ENCODE measurements around the gene CLMN. TPM values are rescaled to one million over a fixed set of nuclear protein-coding genes. Genes with fewer than 3 reads are reported as not detected.

CLMN gene
- total and polyA plus RNA-seq, 9 of the 15 experiments (the other 6 are each of a cell fraction or from before 2014, with no cell fraction given), result 0.01 to 0.18 (median 0.07) TPM; not detected in 4

DNA sequence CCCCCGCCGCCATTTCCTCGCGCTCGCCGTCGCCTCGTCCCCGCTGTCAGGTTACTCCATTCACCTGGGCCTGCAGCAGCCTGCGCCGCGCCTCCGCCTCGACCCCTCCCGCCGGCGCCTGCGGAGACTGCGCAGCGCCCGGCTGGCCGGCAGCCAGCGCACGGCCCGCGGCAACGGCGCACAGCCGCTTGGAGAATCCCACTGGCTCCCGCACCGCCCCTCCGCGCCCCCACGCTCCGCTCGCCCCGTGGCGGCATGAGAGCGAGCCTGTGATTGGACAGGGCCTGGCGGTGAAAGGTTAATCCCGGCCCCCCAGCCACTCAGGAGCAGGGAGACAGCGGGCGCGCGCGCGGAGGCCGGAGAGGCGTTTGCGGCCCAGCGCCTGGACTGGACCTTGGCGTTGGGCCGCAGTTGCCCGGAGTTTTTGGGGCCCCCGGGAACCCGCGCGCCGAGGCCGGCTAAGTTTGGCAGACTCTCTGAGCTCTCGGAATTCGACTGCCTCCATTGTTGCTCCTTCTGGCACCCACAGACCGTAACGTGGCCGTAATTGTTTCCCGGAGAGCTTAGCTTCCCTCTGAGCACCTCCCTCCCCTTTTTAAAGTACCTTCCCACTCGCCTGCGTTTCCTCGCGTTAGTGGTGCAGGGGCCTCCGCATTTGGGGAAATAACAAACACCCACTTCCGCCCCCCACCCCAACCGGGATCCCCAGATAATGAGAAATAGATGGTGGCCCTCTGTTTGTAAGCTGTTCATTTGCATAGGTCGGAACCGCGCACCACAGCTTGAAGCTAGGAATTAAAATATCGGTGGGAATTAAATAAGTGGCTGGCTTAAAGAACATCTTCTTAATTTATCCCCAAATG is 162.2 kb downstream of the CLMN start, which contains the start of gene DICER1 (continued):
- peak; percentile 100 for TF ChIP-seq HNRNPLL (IDR thresholded peaks at IDR 0.05; ENCODE audit: low read depth, low read length, poor library complexity, severe bottlenecking)
- peak; percentile 45 for TF ChIP-seq CCNT2 (IDR thresholded peaks at IDR 0.05; ENCODE audit: borderline replicate concordance, extremely low read depth, insufficient read length, low read depth, low read length)
- peak; percentile 27 for TF ChIP-seq TAF1 (IDR thresholded peaks at IDR 0.05; ENCODE audit: control insufficient read depth, extremely low read depth, insufficient read depth, low read length, severe bottlenecking)
- peak; percentile 86 for TF ChIP-seq RBFOX2 (IDR thresholded peaks at IDR 0.05; ENCODE audit: low read depth, low read length)
- TF ChIP-seq TAF15 (IDR thresholded peaks at IDR 0.05; ENCODE audit: low read depth, low read length), result peak; percentile 97; the same call in 1 of the 2 replicates
- peak; percentile 76; the same call in 1 of the 2 replicates for TF ChIP-seq ESRRA (IDR thresholded peaks at IDR 0.05; ENCODE audit: borderline replicate concordance, low read depth)
- TF ChIP-seq L3MBTL2 (IDR thresholded peaks at IDR 0.05), result peak; percentile 81
- peak; percentile 100 for TF ChIP-seq ZNF24 (IDR thresholded peaks at IDR 0.05)
- peak; percentile 35 for TF ChIP-seq FIP1L1 (IDR thresholded peaks at IDR 0.05; ENCODE audit: low read depth, low read length, poor library complexity, severe bottlenecking)
- TF ChIP-seq RBM25 (IDR thresholded peaks at IDR 0.05; ENCODE audit: low read depth, low read length, severe bottlenecking), result peak; percentile 99
- TF ChIP-seq, protein P1, sequence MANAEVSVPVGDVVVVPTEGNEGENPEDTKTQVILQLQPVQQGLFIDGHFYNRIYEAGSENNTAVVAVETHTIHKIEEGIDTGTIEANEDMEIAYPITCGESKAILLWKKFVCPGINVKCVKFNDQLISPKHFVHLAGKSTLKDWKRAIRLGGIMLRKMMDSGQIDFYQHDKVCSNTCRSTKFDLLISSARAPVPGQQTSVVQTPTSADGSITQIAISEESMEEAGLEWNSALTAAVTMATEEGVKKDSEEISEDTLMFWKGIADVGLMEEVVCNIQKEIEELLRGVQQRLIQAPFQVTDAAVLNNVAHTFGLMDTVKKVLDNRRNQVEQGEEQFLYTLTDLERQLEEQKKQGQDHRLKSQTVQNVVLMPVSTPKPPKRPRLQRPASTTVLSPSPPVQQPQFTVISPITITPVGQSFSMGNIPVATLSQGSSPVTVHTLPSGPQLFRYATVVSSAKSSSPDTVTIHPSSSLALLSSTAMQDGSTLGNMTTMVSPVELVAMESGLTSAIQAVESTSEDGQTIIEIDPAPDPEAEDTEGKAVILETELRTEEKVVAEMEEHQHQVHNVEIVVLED (CRISPR knock-in tag; IDR thresholded peaks at IDR 0.05), result peak; percentile 63
- TF ChIP-seq ASH1L (IDR thresholded peaks at IDR 0.05; ENCODE audit: borderline replicate concordance, low read depth, partially characterized antibody), result peak; percentile 77
- no peak for TF ChIP-seq ATF1 (CRISPR knock-in tag; IDR thresholded peaks at IDR 0.05)
- TF ChIP-seq ATF1 (tag; IDR thresholded peaks at IDR 0.05), result peak; percentile 68
- peak; percentile 97 for TF ChIP-seq ZFX (CRISPR knock-in tag; IDR thresholded peaks at IDR 0.05)
- TF ChIP-seq SUPT5H (IDR thresholded peaks at IDR 0.05), result peak; percentile 55
- peak; percentile 60 for TF ChIP-seq CREM (IDR thresholded peaks at IDR 0.05; ENCODE audit: low read depth)
- peak; percentile 72 for TF ChIP-seq NFIC (IDR thresholded peaks at IDR 0.05)
- TF ChIP-seq MCM7 (IDR thresholded peaks at IDR 0.05), result no peak
- TF ChIP-seq POLR2B (IDR thresholded peaks at IDR 0.05; ENCODE audit: low read depth, partially characterized antibody), result peak; percentile 39
- TF ChIP-seq, protein P2, sequence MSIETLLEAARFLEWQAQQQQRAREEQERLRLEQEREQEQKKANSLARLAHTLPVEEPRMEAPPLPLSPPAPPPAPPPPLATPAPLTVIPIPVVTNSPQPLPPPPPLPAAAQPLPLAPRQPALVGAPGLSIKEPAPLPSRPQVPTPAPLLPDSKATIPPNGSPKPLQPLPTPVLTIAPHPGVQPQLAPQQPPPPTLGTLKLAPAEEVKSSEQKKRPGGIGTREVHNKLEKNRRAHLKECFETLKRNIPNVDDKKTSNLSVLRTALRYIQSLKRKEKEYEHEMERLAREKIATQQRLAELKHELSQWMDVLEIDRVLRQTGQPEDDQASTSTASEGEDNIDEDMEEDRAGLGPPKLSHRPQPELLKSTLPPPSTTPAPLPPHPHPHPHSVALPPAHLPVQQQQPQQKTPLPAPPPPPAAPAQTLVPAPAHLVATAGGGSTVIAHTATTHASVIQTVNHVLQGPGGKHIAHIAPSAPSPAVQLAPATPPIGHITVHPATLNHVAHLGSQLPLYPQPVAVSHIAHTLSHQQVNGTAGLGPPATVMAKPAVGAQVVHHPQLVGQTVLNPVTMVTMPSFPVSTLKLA (conservative IDR thresholded peaks at IDR 0.05), result peak; percentile 44 to 63; a peak in 3 of 4 replicates
- peak; percentile 40 for TF ChIP-seq FOS (IDR thresholded peaks at IDR 0.05; ENCODE audit: extremely low read depth, insufficient read length)
- peak; percentile 82 for TF ChIP-seq EGR1 (conservative IDR thresholded peaks at IDR 0.05)
- peak; percentile 100 for TF ChIP-seq HNRNPK (IDR thresholded peaks at IDR 0.05; ENCODE audit: low read depth, low read length, poor library complexity, severe bottlenecking)
- TF ChIP-seq EP400 (IDR thresholded peaks at IDR 0.05), result peak; percentile 60
- TF ChIP-seq TARDBP (IDR thresholded peaks at IDR 0.05), result peak; percentile 89; the same call in 1 of the 2 replicates

Data from K562 (cell line).